Measurements from ENCODE around the gene NR4A3.

NR4A3 gene

GRCh38 chr9:99840072-99840471, 18.4 kb downstream of the NR4A3 start:
- Histone ChIP-seq H3K36me3 (replicated peaks) (no peaks in the 10 kb centered on the region), H3K4me3 (ENCODE audit: low read depth, low read length) (no peak overlapping the region), H3K27me3 (replicated peaks) (no peaks in the 10 kb centered on the region), H3K27ac (no peak overlapping the region)
- in situ Hi-C loops (cut with HindIII; ENCODE audit: low pct_ligation_motif_present, low sequenced_read_pairs) = no loop called here
- DNase-seq = no peak
- TF ChIP-seq CTCF (IDR thresholded peaks at IDR 0.05; ENCODE audit: low read depth, low read length, missing control alignments) = no peak

DNA sequence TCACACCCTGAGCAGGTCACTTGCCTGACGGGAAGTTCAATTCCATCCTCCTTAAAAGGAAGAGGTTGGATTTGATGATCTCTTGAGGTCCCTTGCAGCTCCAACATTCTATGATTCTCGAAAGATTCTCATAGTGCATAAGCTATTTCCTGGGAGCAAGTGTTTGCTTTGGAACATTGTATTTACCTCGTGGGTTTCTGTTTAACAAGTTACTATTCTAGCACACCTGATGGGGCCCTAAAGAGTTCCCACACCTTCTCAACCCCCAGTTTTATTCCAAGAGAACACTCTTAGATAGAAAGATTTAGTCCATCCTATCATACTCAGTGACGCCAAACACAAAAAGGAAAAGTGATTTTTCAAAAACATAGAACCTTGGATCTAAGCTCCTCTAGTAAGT, 23.4 kb downstream of the NR4A3 start:
- Histone ChIP-seq H3K36me3 (replicated peaks) (no peaks in the 10 kb centered on the region), H3K27me3 (replicated peaks) (no peaks in the 10 kb centered on the region), H3K4me3 (ENCODE audit: low read depth, low read length) (no peak overlapping the region), H3K27ac (no peak overlapping the region)
- TF ChIP-seq CTCF (IDR thresholded peaks at IDR 0.05; ENCODE audit: low read depth, low read length, missing control alignments) = no peak
- DNase-seq = no peak
- in situ Hi-C loops (cut with HindIII; ENCODE audit: low pct_ligation_motif_present, low sequenced_read_pairs) = no loop called here

DNA sequence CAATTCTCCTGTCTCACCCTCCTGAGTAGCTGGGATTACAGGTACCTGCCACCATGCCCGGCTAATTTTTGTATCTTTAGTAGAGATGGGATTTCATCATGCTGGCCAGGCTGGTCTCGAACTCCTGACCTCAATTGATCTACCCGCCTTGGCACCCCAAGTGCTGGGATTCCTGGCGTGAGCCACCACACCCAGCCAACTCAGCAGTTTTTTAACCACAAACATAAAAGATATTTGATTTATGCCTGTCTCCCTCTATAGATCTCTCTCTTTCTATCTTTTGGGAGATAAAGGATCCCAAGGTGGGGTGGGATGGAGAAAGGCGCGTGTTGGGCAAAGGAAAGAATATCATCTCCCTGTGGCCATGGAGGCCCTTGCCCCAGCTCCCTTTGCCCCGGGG, 26.8 kb downstream of the NR4A3 start:
- no peak overlapping the region for H3K4me3 ChIP-seq (ENCODE audit: low read depth, low read length)
- H3K27ac ChIP-seq = no peak overlapping the region
- H3K27me3 ChIP-seq (replicated peaks) = no peaks in the 10 kb centered on the region
- TF ChIP-seq CTCF (IDR thresholded peaks at IDR 0.05; ENCODE audit: low read depth, low read length, missing control alignments) = no peak
- in situ Hi-C loops (cut with HindIII; ENCODE audit: low pct_ligation_motif_present, low sequenced_read_pairs) = no loop called here
- no peak for DNase-seq
- H3K36me3 ChIP-seq (replicated peaks) = no peaks in the 10 kb centered on the region

DNA sequence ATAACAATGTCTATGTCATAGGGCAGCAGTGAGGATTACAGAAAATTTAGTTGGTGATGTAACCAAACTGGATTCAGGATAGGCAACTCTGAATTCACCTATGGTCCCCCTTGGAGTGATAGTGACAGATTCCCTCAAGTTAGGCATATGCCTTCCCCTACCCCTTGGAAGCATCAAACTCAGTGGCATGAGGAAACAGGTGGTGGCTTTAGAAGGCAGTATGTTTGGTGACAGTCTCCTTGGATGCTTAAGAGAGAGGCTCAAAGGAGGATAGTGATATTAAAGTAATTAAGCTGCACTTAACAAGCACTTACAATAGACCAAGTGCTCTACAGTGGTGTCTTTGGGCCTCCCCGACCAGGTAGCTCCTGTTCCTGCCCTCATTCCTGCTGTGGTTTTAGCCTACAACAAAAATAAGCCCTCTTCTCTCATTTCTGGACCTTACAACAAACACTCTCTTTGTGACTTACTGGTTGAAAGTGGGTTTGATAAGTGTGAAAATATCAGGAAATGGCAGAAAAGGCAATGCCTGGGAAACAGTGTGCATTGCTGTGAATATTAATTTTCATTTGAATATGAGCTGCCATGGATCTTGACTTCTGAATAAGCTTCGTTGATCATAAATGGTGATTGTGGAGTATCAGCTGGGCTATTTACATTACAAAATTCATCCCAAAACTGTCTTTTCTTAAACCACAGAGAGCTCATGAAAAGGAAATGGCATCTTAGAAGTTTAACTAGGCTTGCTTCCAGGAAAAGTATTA, 29.2 kb downstream of the NR4A3 start:
- H3K4me3 ChIP-seq (ENCODE audit: low read depth, low read length) = no peak overlapping the region
- no peaks in the 10 kb centered on the region for H3K36me3 ChIP-seq (replicated peaks)
- DNase-seq = no peak
- no peak for TF ChIP-seq CTCF (IDR thresholded peaks at IDR 0.05; ENCODE audit: low read depth, low read length, missing control alignments)
- H3K27ac ChIP-seq = no peak overlapping the region
- no peaks in the 10 kb centered on the region for H3K27me3 ChIP-seq (replicated peaks)
- in situ Hi-C loops (cut with HindIII; ENCODE audit: low pct_ligation_motif_present, low sequenced_read_pairs) = no loop called here

DNA sequence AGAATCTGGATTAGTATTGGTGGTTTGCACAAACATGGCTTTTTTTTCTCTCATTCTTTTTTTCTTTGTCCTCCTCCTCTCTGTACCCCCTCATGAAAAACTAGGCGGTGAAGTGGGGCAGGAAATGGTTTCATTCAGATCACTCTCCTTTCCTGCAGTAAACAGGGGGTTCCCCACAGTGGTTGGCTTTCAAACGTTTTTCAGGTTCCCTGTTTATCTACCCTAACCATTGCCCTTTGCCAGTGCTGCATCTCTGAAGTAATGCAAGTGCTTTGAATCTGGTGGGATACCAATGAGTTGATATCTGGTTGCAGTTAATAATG, 29.8 kb downstream of the NR4A3 start:
- in situ Hi-C loops (cut with HindIII; ENCODE audit: low pct_ligation_motif_present, low sequenced_read_pairs) = no loop called here
- H3K27ac ChIP-seq = no peak overlapping the region
- no peaks in the 10 kb centered on the region for H3K27me3 ChIP-seq (replicated peaks)
- H3K36me3 ChIP-seq (replicated peaks) = no peaks in the 10 kb centered on the region
- H3K4me3 ChIP-seq (ENCODE audit: low read depth, low read length) = no peak overlapping the region
- TF ChIP-seq CTCF (IDR thresholded peaks at IDR 0.05; ENCODE audit: low read depth, low read length, missing control alignments) = no peak
- DNase-seq = no peak

DNA sequence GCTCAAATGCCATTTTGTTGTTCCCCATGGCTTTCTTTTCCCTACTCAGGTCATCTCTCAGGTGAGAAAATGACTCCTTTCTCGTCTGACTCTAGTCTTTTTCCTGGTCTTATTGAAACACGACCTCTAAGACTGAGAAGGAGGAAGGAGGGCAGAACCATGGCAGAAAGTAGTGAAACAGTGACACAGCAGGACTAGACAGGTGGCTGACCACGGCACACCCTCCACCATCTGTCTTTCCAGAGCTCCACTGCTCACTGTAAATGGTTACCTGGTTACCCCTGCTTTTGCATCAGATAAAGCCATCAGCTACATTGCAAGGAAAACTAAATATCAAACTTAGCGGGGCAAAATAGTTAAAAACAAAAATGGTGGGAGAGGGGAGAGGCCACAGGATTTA, 30.9 kb downstream of the NR4A3 start:
- no peaks in the 10 kb centered on the region for H3K27me3 ChIP-seq (replicated peaks)
- no peak for TF ChIP-seq CTCF (IDR thresholded peaks at IDR 0.05; ENCODE audit: low read depth, low read length, missing control alignments)
- DNase-seq = no peak
- H3K27ac ChIP-seq = no peak overlapping the region
- no peaks in the 10 kb centered on the region for H3K36me3 ChIP-seq (replicated peaks)
- no peak overlapping the region for H3K4me3 ChIP-seq (ENCODE audit: low read depth, low read length)
- in situ Hi-C loops (cut with HindIII; ENCODE audit: low pct_ligation_motif_present, low sequenced_read_pairs) = no loop called here
